GM12892 (cell line): ENCODE data around the gene BPIFB6.

ENCODE experiments used
- DNase-seq: peaks from one replicate; pipeline ENCODE4 v3.0.0; 2011; ENCODE audit not compliant: insufficient read length
- FAIRE-seq: peaks from 2 replicates; lab custom pipeline; 2011; peaks lifted over from hg19 to GRCh38; lab: Jason Lieb, UNC
- POLR2A ChIP-seq: IDR thresholded peaks from 2 replicates; pipeline ENCODE4 v1.6.1; 2011; ENCODE audit warnings: low read depth, low read length, control low read depth
- POLR2AphosphoS5 ChIP-seq: IDR thresholded peaks from 2 replicates; pipeline ENCODE4 v1.6.1; 2011; ENCODE audit warnings: low read depth, low read length, control low read depth
- TAF1 ChIP-seq: IDR thresholded peaks from 2 replicates; pipeline ENCODE4 v1.6.1; 2011; ENCODE audit warnings: low read depth, mild to moderate bottlenecking, control low read depth, low read length, borderline replicate concordance

Gene BPIFB6

DNA sequence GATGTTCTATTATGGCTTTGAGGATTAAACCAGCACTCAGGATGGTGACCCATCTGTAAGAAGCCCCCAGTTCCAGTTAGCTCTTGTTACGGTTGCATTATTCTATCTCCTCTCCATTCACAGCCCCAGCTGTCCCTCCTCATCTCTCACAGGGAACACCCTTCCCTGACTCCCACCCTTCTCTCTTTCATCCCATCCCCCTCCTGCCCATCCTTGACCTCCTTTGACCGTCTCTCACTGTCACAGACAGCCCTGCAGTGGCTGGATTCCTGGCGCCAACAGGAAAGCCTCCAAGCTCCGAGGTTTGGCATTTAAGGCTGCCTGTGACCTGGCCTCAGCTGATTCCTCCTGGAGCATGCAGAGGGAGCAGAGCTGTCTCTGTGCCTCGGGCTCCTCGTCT is 43.8 kb downstream of the BPIFB6 start:
- DNase-seq (no peak), FAIRE-seq (no peak)

DNA sequence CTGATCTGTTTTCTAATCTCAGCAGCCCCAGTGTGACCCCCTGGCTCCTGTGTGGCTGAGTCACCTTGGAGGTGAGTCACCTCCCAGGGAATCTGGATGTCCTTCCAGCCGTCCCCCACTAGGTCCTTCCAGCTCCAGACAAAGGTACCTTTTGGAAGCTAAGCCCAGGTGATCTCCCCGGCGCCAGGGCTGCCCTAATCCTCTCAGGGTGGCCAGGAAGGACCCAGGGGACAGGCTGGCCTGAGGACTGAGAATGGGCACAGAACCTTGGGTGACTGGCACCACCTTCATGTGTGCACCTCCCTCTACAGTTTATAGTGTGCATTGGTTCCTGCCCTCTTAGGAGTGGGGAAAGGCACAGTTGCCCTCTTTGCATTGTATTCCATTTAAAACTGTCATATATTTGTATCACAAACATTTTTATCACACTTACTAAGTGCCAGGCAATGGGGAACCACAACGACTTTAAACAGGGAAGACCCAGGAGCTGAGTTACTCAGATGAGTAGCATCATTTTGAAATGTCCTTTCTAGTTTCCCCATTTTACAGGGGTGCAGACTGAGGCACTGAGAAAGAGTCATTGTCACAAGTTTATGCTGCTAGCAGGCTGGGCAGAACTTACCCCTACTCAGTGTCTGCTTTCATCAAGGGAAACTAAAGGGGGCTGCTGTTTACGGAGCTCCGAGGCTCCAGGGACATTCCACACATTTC is 45.4 kb downstream of the BPIFB6 start:
- DNase-seq (no peak), FAIRE-seq (no peak)
- TF ChIP-seq POLR2AphosphoS5 (no peak), TAF1 (no peak), POLR2A (no peak)

More for the DNA sequence above, 43.8 kb downstream of the BPIFB6 start:
- no peak for TF ChIP-seq POLR2AphosphoS5
- no peak for TF ChIP-seq POLR2A
- no peak for TF ChIP-seq TAF1

DNA sequence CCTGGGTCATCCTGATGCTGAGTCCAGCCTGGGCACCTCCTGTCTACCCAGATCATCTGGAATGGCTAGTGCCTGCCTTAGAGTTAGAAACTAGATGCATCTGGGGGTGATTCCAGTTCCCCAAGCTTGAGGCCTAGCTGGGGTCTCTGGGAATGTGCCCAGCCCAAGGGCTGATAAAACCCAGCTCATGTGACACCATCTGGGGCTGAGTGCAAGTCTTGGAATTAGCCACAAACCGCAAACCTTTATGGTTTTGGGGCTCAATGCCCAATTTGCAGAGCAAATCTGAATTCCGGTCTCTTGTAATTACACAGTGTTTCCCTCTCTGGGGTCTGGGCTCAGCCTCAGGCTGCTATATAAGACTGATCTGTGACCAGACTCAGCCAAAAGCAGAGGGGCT is 47.8 kb downstream of the BPIFB6 start, which contains the start of gene BPIFB4:
Gene BPIFB4, plus strand, starts transcription at position 385 of the 400 bp plus-strand sequence. CDS start 1,884 bp downstream, outside the sequence.
- no peak for TF ChIP-seq TAF1
- no peak for TF ChIP-seq POLR2A
- no peak for TF ChIP-seq POLR2AphosphoS5
- FAIRE-seq (no peak), DNase-seq (no peak)

DNA sequence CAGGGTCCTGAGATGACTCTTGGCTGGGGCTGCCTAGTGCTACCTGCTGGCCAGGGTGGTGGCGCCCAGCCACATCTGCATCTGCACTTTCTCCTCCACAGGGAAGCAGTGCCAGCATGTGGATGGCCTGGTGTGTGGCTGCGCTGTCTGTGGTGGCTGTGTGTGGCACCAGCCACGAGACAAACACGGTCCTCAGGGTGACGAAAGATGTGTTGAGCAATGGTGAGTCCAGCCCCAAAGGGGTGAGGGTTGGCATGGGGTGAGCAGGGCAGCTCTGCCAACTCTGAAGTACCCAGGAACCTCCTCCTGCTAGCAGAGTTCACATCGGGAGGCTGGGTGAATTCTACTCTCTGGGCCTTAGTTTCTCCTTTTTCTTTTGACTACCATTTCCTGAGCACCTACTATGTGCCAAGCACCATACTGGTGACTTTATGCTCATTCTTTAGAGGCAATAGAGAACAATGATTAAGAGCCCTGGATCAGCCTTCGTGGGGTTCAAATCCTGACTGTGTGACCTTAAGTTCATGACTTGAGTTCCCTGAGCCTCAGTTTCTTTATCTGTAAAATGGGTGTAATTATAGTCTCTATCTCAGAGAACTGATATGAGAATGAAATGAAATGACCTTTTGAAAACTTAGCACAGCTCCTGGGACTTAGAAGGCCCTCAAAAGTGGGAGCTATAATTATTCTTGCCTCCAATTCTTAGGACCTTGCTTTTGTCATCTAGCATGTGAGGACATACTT is 50.1 kb downstream of the BPIFB6 start:
- DNase-seq: no peak
- FAIRE-seq: no peak
- TF ChIP-seq POLR2A (no peak), POLR2AphosphoS5 (no peak), TAF1 (no peak)

DNA sequence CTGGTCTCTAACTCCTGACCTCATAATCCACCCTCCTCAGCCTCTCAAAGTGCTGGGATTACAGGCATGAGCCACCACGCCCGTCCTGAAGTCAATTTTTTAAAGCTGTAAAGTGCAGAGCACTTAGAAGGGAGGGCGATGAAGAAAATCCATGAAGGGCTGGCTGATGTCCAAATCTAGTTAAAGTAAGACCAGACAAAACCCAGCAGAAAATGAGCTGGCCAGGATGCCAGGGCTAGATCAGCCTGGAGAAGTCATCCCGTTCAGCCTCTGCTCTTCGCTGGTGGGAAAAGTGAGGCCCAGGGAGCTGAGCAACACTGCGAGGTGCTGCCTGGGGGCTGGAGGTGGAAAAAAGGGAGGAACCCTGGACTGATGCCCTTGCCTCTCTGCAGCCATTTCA is 51.1 kb downstream of the BPIFB6 start:
- TF ChIP-seq TAF1 (no peak), POLR2A (no peak), POLR2AphosphoS5 (no peak)
- no peak for FAIRE-seq

DNA sequence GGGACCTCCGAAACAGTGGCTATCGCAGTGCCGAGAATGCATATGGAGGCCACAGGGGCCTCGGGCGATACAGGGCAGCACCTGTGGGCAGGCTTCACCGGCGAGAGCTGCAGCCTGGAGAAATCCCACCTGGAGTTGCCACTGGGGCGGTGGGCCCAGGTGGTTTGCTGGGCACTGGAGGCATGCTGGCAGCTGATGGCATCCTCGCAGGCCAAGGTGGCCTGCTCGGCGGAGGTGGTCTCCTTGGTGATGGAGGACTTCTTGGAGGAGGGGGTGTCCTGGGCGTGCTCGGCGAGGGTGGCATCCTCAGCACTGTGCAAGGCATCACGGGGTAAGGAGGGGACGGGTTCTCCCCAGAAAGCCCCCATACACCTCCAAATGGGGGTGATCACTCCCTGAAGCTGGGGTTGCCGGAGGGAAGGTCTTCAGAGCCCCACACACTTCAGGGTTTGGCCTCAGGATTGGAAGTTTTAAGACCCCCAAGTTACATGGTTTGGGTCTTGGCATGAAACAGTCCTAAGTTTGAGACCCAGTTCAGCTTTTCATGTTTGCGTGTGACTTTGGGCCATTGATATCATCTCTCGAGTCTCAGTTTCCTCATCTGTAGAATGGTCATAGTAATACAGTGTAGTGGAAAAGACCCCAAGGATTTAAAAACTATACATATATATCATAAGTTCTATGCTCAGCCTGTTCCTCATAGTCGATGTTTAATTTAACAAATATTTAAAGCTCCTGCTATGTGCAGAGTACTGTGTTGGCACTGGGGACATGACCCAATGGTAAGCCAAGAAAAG is 52.3 kb downstream of the BPIFB6 start:
- DNase-seq (no peak), FAIRE-seq (no peak)
- TF ChIP-seq TAF1 (no peak), POLR2A (no peak), POLR2AphosphoS5 (no peak)

More for the DNA sequence above, 51.1 kb downstream of the BPIFB6 start:
- DNase-seq: no peak

DNA sequence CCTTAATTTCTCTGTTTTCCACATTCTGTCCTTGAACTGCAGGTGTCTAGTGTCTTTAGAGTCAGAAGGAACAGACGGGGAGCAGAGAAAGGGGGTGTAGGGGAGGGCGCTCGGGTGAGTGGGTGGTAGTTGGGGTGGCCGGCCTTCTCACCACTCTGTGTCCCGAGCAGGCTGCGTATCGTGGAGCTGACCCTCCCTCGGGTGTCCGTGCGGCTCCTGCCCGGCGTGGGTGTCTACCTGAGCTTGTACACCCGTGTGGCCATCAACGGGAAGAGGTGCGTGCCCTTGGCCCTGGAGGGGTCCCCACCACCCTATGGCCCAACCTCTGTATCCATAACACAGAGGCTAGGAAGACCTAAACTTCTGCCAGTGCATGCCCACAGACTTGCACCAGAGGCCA is 53.3 kb downstream of the BPIFB6 start:
- TF ChIP-seq POLR2AphosphoS5 (no peak), TAF1 (no peak), POLR2A (no peak)
- FAIRE-seq (no peak), DNase-seq (no peak)

DNA sequence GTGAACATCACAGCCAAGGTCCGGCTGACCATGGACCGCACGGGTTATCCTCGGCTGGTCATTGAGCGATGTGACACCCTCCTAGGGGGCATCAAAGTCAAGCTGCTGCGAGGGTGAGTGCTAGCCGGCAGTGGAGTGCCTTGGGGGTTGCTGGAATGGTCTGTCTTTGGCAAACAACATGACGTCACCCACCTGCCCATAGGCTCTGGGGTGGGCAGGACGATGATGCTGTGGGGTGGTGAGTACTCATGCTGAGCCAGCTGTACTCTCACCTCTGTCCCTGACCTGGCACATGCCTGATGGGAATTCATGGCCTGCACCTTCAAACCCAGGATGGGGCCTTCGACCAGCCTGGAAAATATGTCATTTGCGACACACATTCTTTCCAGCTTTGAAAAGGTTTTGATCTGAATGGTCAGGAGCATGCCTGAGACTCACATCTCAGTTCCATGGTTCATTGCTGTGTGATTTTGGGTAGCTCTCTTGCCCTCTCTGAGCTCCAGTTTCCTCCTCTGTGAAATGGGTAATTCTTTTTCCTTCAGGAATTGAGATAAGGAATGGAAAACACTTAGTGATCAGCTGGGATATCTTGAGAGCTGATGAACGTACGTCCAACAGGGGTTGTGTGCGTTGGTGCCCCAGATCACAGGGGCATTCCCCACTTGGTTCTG is 54.7 kb downstream of the BPIFB6 start:
- TF ChIP-seq TAF1: no peak
- TF ChIP-seq POLR2A: no peak
- TF ChIP-seq POLR2AphosphoS5: no peak
- FAIRE-seq: no peak
- no peak for DNase-seq

DNA sequence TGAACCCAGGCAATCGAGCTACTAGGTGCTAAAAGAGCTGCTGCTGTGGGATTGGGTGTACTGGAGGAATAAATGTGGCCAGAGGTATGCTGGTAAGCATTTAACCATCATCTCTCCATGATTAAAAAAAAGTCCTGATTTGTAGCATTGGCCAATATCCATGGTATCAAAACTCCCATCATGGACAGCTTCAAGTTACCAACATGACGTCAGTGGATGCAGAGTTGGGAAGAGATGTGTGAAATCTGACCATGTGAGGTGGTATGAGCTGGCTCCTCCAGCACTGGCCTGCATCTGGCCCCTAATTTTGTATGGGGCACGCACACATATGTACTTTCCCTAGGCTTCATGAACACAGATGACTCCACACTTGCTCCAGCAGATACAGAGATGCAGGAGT is 59.7 kb downstream of the BPIFB6 start:
- DNase-seq: no peak
- no peak for FAIRE-seq
- no peak for TF ChIP-seq POLR2A
- no peak for TF ChIP-seq TAF1
- TF ChIP-seq POLR2AphosphoS5: no peak

DNA sequence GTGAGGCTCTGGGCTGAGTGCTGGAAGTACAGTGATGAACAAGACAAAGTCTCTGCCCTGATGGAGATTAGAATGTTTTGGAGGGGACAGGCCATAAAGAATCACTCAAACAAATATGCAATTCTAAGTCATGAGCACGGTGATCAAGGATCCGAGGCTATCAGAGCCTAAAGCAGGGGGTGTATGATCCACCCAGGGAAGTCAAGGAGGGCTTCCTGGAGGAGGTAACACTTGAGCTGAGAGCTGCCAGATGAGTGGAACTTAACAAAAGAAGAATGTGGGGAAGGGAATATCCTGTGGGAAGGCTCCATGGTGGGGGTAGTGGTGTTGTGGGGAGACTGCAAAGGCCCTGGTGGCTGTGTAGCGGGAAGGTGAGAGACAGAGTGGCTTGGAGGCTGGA is 60.2 kb downstream of the BPIFB6 start:
- TF ChIP-seq POLR2A (no peak), POLR2AphosphoS5 (no peak), TAF1 (no peak)
- no peak for FAIRE-seq
- DNase-seq: no peak

DNA sequence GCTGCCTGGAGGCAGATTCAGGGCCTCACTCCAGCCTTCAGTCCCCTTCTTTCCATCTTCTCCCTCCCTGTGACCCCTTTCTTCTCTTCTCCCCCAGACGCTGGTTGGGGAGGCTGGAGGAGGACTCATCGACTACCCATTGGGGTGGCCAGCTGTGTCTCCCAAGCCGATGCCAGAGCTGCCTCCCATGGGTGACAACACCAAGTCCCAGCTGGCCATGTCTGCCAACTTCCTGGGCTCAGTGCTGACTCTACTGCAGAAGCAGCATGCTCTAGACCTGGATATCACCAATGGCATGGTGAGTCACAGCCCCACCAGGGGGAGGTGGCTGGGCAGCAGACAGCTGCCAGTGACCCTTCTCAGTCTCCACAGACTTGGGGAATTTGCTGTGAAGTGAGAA is 60.9 kb downstream of the BPIFB6 start:
- no peak for FAIRE-seq
- no peak for DNase-seq
- TF ChIP-seq POLR2A: no peak
- TF ChIP-seq POLR2AphosphoS5: no peak
- no peak for TF ChIP-seq TAF1
